ENCODE measurements around the gene VGF. TPM values are rescaled to one million over a fixed set of nuclear protein-coding genes. Genes with fewer than 3 reads are reported as not detected.

VGF gene
- total RNA-seq (under 1 TPM in 1 of 4 donors, not detected in 3; 0.10 TPM), polyA plus RNA-seq (1 to 10 TPM in 1 of 3 donors, under 1 TPM in 1, not detected in 1; 0.03 to 4.3 TPM)
- long read RNA-seq, donor 1 = 0 reads
- long read RNA-seq, donor 2 = 0 reads

GRCh38 chr7:101165075-101165957, at the start of gene VGF:
Gene VGF, minus strand, starts transcription at chr7:101165569. Its CDS starts 726 bp downstream, at chr7:101164843.
- Histone ChIP-seq H3K4me1 (peaks cover 4% of the 10 kb centered on the region), H3K4me3 (peak within 1 kb of the TSS; percentile 33), H3K27me3 (ENCODE audit: insufficient read depth in 3 of 3, low read length in 2 of 3) (peaks cover 0 to 86% (median 45%) of the 10 kb centered on the region in 3 donors), H3K36me3 (ENCODE audit: insufficient read depth in 1 of 2, low read depth in 1 of 2) (peaks cover 0 to 6% of the 10 kb centered on the region in 2 donors), H3K27ac (no peak within 1 kb of the TSS), H3K9me3 (no peaks in the 10 kb centered on the region)
- no peak for TF ChIP-seq CTCF (IDR thresholded peaks at IDR 0.05)
- ATAC-seq (peak; percentile 89 to 97 (median 94)), DNase-seq (peak; percentile 91 to 95)
- intact Hi-C loops (cut with DNase I) = no loop called here
- 1 to 2% (median 1%) methylated on average over 65 to 74 of the region's 74 CpGs for WGBS, 3 donors

DNA sequence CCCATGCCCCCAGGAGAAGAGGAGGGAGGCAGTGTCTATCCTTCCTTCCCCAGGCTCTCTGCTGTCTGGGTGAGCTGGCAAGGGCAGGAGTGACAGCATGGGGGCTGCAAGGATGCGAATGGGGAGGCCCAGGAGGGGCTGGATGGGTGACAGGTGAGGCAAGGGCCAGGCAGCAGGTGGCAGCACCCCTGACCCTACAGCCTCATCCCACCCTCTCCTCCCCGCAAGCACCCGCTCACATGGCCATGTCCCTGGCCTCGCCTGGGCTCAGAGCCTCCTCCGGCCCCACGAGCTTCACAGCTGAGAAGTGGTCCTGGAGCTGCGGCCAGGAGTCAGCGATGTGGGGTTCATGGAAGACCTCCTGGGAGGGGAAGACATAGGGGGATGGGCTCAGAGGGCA, 46.6 kb upstream of the VGF start:
- 93 to 96% (median 94%) methylated on average over 8 of the region's 8 CpGs for whole genome bisulfite sequencing, 3 donors
- Histone ChIP-seq H3K4me1 (no peaks in the 10 kb centered on the region), H3K27me3 (ENCODE audit: insufficient read depth in 3 of 3, low read length in 2 of 3) (no peaks in the 10 kb centered on the region), H3K4me3 (no peak overlapping the region), H3K27ac (no peak overlapping the region), H3K9me3 (no peaks in the 10 kb centered on the region), H3K36me3 (ENCODE audit: insufficient read depth in 1 of 2, low read depth in 1 of 2) (peaks cover 3 to 82% of the 10 kb centered on the region in 2 donors)
- intact Hi-C loops (cut with DNase I) = no loop called here
- DNase-seq (no peak), ATAC-seq (no peak)
- TF ChIP-seq CTCF (IDR thresholded peaks at IDR 0.05) = no peak

- Histone ChIP-seq H3K4me1 (no peaks in the 10 kb centered on the region), H3K27me3 (ENCODE audit: insufficient read depth in 3 of 3, low read length in 2 of 3) (no peaks in the 10 kb centered on the region), H3K36me3 (ENCODE audit: insufficient read depth in 1 of 2, low read depth in 1 of 2) (peaks cover 3 to 85% of the 10 kb centered on the region in 2 donors), H3K27ac (no peak overlapping the region), H3K9me3 (no peaks in the 10 kb centered on the region), H3K4me3 (no peak overlapping the region)
- no peak for TF ChIP-seq CTCF (IDR thresholded peaks at IDR 0.05)
- intact Hi-C loops (cut with DNase I) = no loop called here
- no peak for DNase-seq
- no peak for ATAC-seq
- 95 to 96% (median 96%) methylated on average over 21 to 24 of the region's 24 CpGs for WGBS, 3 donors
Observed at GRCh38 chr7:101211501-101211900, 46.1 kb upstream of the VGF start.

DNA sequence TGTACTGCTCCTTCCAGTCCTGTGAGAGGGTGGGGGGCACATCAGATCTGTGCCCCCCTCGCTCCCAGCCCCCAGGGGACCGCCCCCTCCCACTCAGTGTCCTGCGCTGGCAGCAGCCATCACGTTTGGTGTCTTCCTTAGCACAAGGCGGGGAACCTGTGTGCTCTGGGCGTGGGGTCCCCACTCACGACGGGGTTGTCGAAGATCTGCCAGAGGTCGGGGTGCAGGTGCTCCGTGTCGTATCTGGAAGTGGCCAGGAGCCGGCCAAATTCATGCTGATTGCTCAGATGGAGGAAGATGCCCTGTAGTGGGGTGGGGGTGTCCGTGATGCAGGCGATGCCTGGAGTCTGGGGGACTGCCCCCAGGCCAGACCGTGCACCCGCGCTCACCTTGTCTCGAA, 44.8 kb upstream of the VGF start:
- Histone ChIP-seq H3K9me3 (no peaks in the 10 kb centered on the region), H3K36me3 (ENCODE audit: insufficient read depth in 1 of 2, low read depth in 1 of 2) (peaks cover 7 to 82% of the 10 kb centered on the region in 2 donors), H3K4me3 (no peak overlapping the region), H3K27me3 (ENCODE audit: insufficient read depth in 3 of 3, low read length in 2 of 3) (no peaks in the 10 kb centered on the region), H3K4me1 (no peaks in the 10 kb centered on the region), H3K27ac (no peak overlapping the region)
- ATAC-seq (no peak), DNase-seq (no peak)
- TF ChIP-seq CTCF (IDR thresholded peaks at IDR 0.05) = no peak
- intact Hi-C loops (cut with DNase I) = no loop called here
- WGBS, 3 donors = 93 to 95% (median 93%) methylated on average over 18 to 19 of the region's 19 CpGs
